RWPE2 (cell line): ENCODE data around the gene BRD9.

Source experiments
- ATAC-seq: fragments of 200-7000 bp; cut with Tn5 transposase; 3 replicates; pipeline ENCODE4 v1.9.1; 2021; ENCODE audit warnings: low read depth
- DNase-seq: peaks from one replicate; pipeline ENCODE4 v3.0.0-alpha.2; 2020; ENCODE audit warnings: low spot score
- H3K27ac ChIP-seq: fragments of 450-650 bp; 2 replicates; pipeline ENCODE4 v1.5.1; 2017; ENCODE audit warnings: mild to moderate bottlenecking; ENCODE audit not compliant: poor library complexity, severe bottlenecking
- H3K27me3 ChIP-seq: fragments of 250-450 bp; sonication (Bioruptor Pico); 2 replicates; pipeline ENCODE4 v1.5.1; 2021; ENCODE audit warnings: mild to moderate bottlenecking, moderate library complexity; ENCODE audit not compliant: insufficient read depth, poor library complexity, severe bottlenecking
- H3K36me3 ChIP-seq: fragments of 250-450 bp; sonication (Bioruptor Pico); 2 replicates; pipeline ENCODE4 v1.5.1; 2020; ENCODE audit warnings: low read depth, mild to moderate bottlenecking, moderate library complexity
- H3K4me1 ChIP-seq: fragments of 250-450 bp; sonication (Bioruptor Pico); 2 replicates; pipeline ENCODE4 v1.5.1; 2021; ENCODE audit warnings: mild to moderate bottlenecking, moderate library complexity; ENCODE audit not compliant: insufficient read depth, poor library complexity, severe bottlenecking
- H3K4me3 ChIP-seq: fragments of 250-450 bp; sonication (Bioruptor Pico); 2 replicates; pipeline ENCODE4 v1.5.1; 2021; ENCODE audit warnings: mild to moderate bottlenecking, moderate library complexity; ENCODE audit not compliant: severe bottlenecking
- H3K9me3 ChIP-seq: fragments of 250-450 bp; sonication (Bioruptor Pico); 2 replicates; pipeline ENCODE4 v1.5.1; 2021; ENCODE audit warnings: mild to moderate bottlenecking, moderate library complexity; ENCODE audit not compliant: severe bottlenecking
- CTCF ChIP-seq: fragments of 450-650 bp; IDR thresholded peaks from one replicate; pipeline ENCODE4 v1.5.1; 2017; ENCODE audit warnings: mild to moderate bottlenecking, moderate library complexity; ENCODE audit not compliant: poor library complexity, severe bottlenecking

The BRD9 gene

DNA sequence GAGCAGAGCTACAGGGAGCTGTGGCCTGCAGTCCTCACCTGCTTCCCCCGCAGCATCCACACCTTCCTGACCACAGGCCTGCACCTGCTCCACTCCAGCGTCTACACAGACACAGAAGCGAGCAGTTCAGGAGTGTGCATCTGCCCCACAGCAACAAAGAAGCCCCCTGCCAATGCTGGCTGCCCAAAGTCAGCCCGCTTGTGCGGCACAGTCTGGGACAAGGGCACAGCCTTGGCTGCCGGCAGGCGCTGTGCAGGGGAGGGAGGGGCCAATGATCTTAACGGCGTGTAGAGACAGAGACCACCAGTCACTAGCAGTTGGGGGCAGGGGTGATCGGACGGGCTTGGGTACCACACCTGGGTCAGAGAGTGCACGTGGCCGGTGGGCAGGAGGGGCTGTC lies 6.6 kb downstream of the BRD9 start:
- no peak for TF ChIP-seq CTCF
- Histone ChIP-seq H3K27ac (no peak overlapping the region), H3K4me1 (peaks cover 5% of the 10 kb centered on the region), H3K9me3 (no peaks in the 10 kb centered on the region), H3K36me3 (peaks cover 99% of the 10 kb centered on the region), H3K4me3 (no peak overlapping the region), H3K27me3 (no peaks in the 10 kb centered on the region)
- no peak for DNase-seq
- ATAC-seq, result no peak

DNA sequence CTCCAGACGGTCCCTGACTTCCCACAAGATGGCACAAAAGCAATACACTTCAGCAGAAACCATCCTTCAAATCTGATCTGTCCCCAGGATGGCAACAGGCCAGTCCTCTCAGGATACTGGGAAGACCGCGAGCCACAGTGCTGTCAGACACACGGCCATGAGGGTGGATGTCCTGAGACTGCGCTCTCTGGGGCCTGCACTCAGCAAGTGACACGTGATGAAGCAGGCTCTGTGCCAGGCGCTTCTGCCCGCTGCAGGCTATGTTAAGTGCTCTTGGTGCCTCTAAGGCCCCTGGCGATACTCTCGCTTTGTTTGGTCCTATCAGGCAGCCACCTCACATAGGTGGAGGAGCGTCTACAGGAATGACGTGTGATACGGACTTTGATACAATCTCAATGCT lies 7.1 kb downstream of the BRD9 start:
- no peak for ATAC-seq
- no peak for TF ChIP-seq CTCF

DNA sequence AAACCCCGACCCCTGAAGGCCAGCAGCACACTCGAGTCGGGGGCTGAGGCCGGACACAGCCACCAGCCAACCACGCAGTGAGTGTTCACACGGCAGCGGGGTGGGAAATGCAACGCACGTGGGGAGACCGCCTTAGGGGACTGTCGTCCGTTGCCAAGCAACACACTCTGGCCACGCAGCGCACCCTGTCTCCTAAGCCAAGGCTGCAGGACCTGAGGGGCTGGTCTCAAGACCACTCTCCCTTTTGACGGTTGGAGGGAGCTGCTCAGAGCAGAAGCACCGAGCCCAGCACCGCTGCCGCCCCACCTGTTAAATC lies 7.5 kb downstream of the BRD9 start:
- no peaks in the 10 kb centered on the region for H3K9me3 ChIP-seq
- DNase-seq (peak; percentile 69), ATAC-seq (no peak)
- no peaks in the 10 kb centered on the region for H3K4me1 ChIP-seq
- no peak overlapping the region for H3K27ac ChIP-seq
- no peak overlapping the region for H3K4me3 ChIP-seq
- H3K36me3 ChIP-seq, result peaks cover 97% of the 10 kb centered on the region
- no peaks in the 10 kb centered on the region for H3K27me3 ChIP-seq
- no peak for TF ChIP-seq CTCF

More for the DNA sequence above, 7.1 kb downstream of the BRD9 start:
- no peaks in the 10 kb centered on the region for H3K4me1 ChIP-seq
- no peaks in the 10 kb centered on the region for H3K27me3 ChIP-seq
- no peak for DNase-seq
- no peak overlapping the region for H3K4me3 ChIP-seq
- H3K27ac ChIP-seq, result no peak overlapping the region
- no peaks in the 10 kb centered on the region for H3K9me3 ChIP-seq
- H3K36me3 ChIP-seq, result peaks cover 99% of the 10 kb centered on the region

GRCh38 chr5:884345-885126 lies 8.1 kb downstream of the BRD9 start:
- peaks cover 91% of the 10 kb centered on the region for H3K36me3 ChIP-seq

More at GRCh38 chr5:884345-885126, 8.1 kb downstream of the BRD9 start:
- H3K27me3 ChIP-seq, result no peaks in the 10 kb centered on the region
- H3K4me3 ChIP-seq, result no peak overlapping the region
- TF ChIP-seq CTCF, result no peak
- DNase-seq (no peak), ATAC-seq (no peak; the same call in 2 of the 3 replicates)
- no peaks in the 10 kb centered on the region for H3K4me1 ChIP-seq
- no peaks in the 10 kb centered on the region for H3K9me3 ChIP-seq
- no peak overlapping the region for H3K27ac ChIP-seq
